Osteoblast (primary cell): Measurements from ENCODE around the gene MROH2A. TPM values are rescaled to one million over a fixed set of nuclear protein-coding genes. Genes with fewer than 3 reads are reported as not detected.
A peak's percentile ranks its signal among the peaks of the same experiment; 100 is the strongest.

ENCODE experiments used
- DNase-seq: peaks from one replicate; pipeline ENCODE4 v3.0.0; 2011; ENCODE audit warnings: low spot score, mixed read lengths; ENCODE audit not compliant: insufficient read length; ENCODE audit errors: missing footprints
- H2AFZ ChIP-seq: 2 replicates; pipeline ENCODE4 v1.6.0; 2011; ENCODE audit warnings: mild to moderate bottlenecking, low read length
- H3K27ac ChIP-seq: 2 replicates; pipeline ENCODE4 v1.5.1; 2011; ENCODE audit warnings: mild to moderate bottlenecking, low read depth, low read length, moderate library complexity
- H3K27me3 ChIP-seq: 2 replicates; pipeline ENCODE4 v1.6.0; 2012; ENCODE audit warnings: mild to moderate bottlenecking, control low read depth, inconsistent platforms, low read length, moderate library complexity; ENCODE audit not compliant: insufficient read depth
- H3K36me3 ChIP-seq: 2 replicates; pipeline ENCODE4 v1.5.1; 2011; ENCODE audit warnings: mild to moderate bottlenecking, low read length, control low read depth, moderate library complexity; ENCODE audit not compliant: insufficient read depth
- H3K4me1 ChIP-seq: 2 replicates; pipeline ENCODE4 v1.5.1; 2011; ENCODE audit warnings: mild to moderate bottlenecking, low read length, control low read depth, moderate library complexity; ENCODE audit not compliant: insufficient read depth
- H3K4me2 ChIP-seq: 2 replicates; pipeline ENCODE4 v1.6.0; 2011; ENCODE audit warnings: mild to moderate bottlenecking, low read length; ENCODE audit not compliant: insufficient read depth
- H3K4me3 ChIP-seq: fragments of 200-600 bp; sonication (generic); 3 replicates; pipeline ENCODE4 v1.5.1; 2012; ENCODE audit warnings: mild to moderate bottlenecking, low read length, inconsistent platforms; ENCODE audit not compliant: insufficient read depth
- H3K79me2 ChIP-seq: 2 replicates; pipeline ENCODE4 v1.6.0; 2012; ENCODE audit warnings: mild to moderate bottlenecking, low read length, control low read depth, inconsistent platforms; ENCODE audit not compliant: insufficient read depth
- H3K9me3 ChIP-seq: 2 replicates; pipeline ENCODE4 v1.5.1; 2011; ENCODE audit warnings: low read depth, low read length, control low read depth
- H4K20me1 ChIP-seq: 2 replicates; pipeline ENCODE4 v1.6.0; 2012; ENCODE audit warnings: mild to moderate bottlenecking, low read length, control low read depth; ENCODE audit not compliant: insufficient read depth
- total RNA-seq: library from RNA; depleted of rRNA; stranded (reverse); fragments of >200 nt; gene quantifications from 2 replicates; pipeline ENCODE4 v1.2.3, GENCODE V29; 2012
- TF ChIP-seq, protein P1 (sequence below): IDR thresholded peaks from 2 replicates; pipeline ENCODE4 v1.5.1; 2011; ENCODE audit warnings: mild to moderate bottlenecking, low read depth, low read length, moderate library complexity; ENCODE audit errors: extremely low read depth

MROH2A gene
- total RNA-seq, 1 donor = not detected

DNA sequence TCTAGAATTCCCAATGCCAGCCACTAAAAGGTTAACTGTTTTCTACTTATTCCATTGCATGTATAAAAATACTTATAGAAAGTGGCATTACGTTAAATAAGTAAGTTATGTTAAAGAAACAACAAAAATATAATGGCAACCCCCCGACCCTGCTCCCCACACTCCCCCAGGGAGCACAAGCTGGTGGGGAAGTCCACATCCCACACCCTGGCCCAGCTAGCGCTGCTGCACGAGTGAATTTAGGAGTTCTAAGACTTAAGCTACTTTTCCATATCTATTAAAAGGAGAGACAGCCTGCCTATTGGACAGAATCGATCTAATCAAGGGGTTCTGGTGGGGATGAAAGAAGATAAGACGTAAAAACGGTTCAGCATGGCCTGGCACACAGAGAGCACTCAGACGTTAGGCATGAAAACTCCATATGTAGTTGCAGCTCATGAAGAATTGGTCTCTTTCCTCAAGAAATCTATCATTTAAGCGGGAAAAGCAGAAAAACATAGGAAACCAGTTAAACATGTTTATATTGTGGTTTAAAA lies 59.6 kb downstream of the MROH2A start:
- no peaks in the 10 kb centered on the region for H3K4me1 ChIP-seq
- no peak overlapping the region for H3K4me3 ChIP-seq
- peaks cover 52% of the 10 kb centered on the region for H3K36me3 ChIP-seq
- no peaks in the 10 kb centered on the region for H3K9me3 ChIP-seq
- TF ChIP-seq, protein P1, sequence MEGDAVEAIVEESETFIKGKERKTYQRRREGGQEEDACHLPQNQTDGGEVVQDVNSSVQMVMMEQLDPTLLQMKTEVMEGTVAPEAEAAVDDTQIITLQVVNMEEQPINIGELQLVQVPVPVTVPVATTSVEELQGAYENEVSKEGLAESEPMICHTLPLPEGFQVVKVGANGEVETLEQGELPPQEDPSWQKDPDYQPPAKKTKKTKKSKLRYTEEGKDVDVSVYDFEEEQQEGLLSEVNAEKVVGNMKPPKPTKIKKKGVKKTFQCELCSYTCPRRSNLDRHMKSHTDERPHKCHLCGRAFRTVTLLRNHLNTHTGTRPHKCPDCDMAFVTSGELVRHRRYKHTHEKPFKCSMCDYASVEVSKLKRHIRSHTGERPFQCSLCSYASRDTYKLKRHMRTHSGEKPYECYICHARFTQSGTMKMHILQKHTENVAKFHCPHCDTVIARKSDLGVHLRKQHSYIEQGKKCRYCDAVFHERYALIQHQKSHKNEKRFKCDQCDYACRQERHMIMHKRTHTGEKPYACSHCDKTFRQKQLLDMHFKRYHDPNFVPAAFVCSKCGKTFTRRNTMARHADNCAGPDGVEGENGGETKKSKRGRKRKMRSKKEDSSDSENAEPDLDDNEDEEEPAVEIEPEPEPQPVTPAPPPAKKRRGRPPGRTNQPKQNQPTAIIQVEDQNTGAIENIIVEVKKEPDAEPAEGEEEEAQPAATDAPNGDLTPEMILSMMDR = no peak
- H2AFZ ChIP-seq = peak overlapping the region; percentile 13
- H3K4me2 ChIP-seq = no peak overlapping the region
- H3K79me2 ChIP-seq = peaks cover 67% of the 10 kb centered on the region
- no peak overlapping the region for H3K27ac ChIP-seq
- H4K20me1 ChIP-seq = peaks cover 4% of the 10 kb centered on the region
- no peaks in the 10 kb centered on the region for H3K27me3 ChIP-seq
- DNase-seq = peak; percentile 38

DNA sequence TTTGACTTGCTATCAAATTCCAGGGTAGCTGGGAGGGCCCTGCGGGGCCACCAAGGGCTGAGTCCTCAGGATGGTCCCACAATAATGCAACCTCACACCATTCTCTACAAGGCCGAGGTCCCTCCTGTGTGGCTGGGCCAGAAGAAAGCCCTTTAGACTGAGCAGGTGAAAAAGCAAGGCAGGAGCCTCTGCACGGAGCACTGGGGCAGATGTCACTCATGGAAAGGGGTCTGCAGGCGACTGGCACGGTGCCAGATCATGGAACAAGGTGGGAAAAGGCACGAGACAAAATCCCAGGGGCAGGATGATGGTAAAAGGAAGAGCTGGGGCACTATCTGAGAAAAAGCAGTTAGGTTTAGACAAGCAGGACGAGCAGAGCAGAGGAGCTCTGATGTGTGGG lies 60.1 kb downstream of the MROH2A start:
- Histone ChIP-seq H3K4me3 (no peak overlapping the region), H3K27ac (no peak overlapping the region), H3K79me2 (peaks cover 71% of the 10 kb centered on the region), H2AFZ (peak overlapping the region; percentile 35), H3K9me3 (no peaks in the 10 kb centered on the region), H3K4me2 (no peak overlapping the region), H3K4me1 (no peaks in the 10 kb centered on the region), H4K20me1 (peaks cover 4% of the 10 kb centered on the region), H3K36me3 (peaks cover 57% of the 10 kb centered on the region), H3K27me3 (no peaks in the 10 kb centered on the region)
- TF ChIP-seq, protein P1 = no peak
- no peak for DNase-seq

DNA sequence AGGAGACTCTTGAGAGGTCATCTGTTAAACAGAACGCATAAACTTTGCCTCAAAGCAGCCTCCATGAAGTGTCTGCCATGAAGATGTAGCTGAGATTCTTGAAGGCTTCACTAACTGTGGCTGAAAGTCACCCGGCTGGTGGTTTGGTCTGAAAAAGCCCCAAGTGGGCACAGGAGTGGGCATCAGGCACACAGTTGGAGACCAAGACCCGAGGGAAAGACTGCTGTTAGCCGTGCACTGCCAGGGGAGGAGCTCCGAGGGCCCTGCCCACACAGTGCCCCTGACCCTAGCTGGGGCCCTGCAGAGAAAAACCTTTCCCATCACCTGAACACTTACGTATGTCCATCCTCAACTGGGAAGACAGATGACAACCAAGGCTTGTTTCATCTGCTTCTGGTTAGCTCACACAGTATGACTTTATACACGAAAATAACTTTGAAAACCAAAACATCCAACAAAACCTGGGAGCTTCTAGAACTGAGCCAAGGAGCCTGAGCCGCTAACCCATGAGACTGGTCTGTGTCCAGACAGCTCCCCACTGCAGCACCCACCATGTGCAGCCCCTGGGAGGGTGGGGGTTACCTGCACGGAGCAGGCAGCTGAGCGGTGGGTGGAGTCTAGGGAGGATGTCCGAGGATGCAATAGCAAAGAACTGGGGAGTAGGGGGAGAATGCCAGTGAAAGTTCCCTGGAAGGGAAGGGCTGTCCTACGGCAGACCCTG lies 60.8 kb downstream of the MROH2A start:
- Histone ChIP-seq H3K79me2 (peaks cover 77% of the 10 kb centered on the region), H3K4me1 (no peaks in the 10 kb centered on the region), H3K9me3 (no peaks in the 10 kb centered on the region), H3K36me3 (peaks cover 63% of the 10 kb centered on the region), H2AFZ (peak overlapping the region; percentile 35), H3K27me3 (no peaks in the 10 kb centered on the region), H3K4me2 (no peak overlapping the region), H4K20me1 (peaks cover 4% of the 10 kb centered on the region), H3K27ac (no peak overlapping the region), H3K4me3 (no peak overlapping the region)
- TF ChIP-seq, protein P1 = no peak
- DNase-seq = peak; percentile 50

DNA sequence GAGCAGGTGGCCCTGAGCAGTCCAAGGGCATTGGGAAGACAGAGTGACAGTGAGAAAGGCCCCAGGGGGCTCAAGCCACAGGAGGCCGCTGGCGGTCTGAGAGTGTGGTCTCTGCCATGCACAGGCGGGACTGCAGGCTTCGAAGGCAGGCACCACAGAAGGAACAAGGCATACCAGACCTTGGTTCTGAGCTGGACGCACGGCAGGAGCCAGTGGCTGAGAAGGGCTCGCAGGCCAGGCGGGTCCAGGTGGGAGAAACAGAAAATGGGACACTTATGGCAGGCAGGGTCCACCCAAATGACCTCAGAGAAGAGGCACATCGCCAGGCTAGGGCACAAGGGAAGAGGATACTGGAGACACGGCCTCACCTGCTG lies 61.3 kb downstream of the MROH2A start:
- peak; percentile 26 for DNase-seq
- peaks cover 67% of the 10 kb centered on the region for H3K36me3 ChIP-seq
- H3K4me3 ChIP-seq = no peak overlapping the region
- no peak overlapping the region for H3K27ac ChIP-seq
- H3K9me3 ChIP-seq = no peaks in the 10 kb centered on the region
- H4K20me1 ChIP-seq = peaks cover 4% of the 10 kb centered on the region
- H3K27me3 ChIP-seq = no peaks in the 10 kb centered on the region
- peaks cover 82% of the 10 kb centered on the region for H3K79me2 ChIP-seq
- no peak overlapping the region for H3K4me2 ChIP-seq
- TF ChIP-seq, protein P1 = no peak
- no peak overlapping the region for H2AFZ ChIP-seq
- H3K4me1 ChIP-seq = no peaks in the 10 kb centered on the region
